SK-N-SH (cell line): ENCODE results near the gene KRT17.

Experiments
- CHD2 ChIP-seq: fragments of 150-350 bp; IDR thresholded peaks from 2 replicates; pipeline ENCODE4 v1.6.1; 2018; ENCODE audit warnings: low read length; ENCODE audit not compliant: partially characterized antibody
- NFIC ChIP-seq: IDR thresholded peaks from 2 replicates; pipeline ENCODE4 v1.4.0; 2012; ENCODE audit warnings: borderline replicate concordance
- RAD21 ChIP-seq: IDR thresholded peaks from 2 replicates; pipeline ENCODE4 v1.6.1; 2012; ENCODE audit warnings: mild to moderate bottlenecking, low read length
- RXRA ChIP-seq: IDR thresholded peaks from 2 replicates; pipeline ENCODE4 v1.4.0; 2012; ENCODE audit warnings: low read depth, mild to moderate bottlenecking, borderline replicate concordance
- TAF1 ChIP-seq: IDR thresholded peaks from 2 replicates; pipeline ENCODE4 v1.6.1; 2012; ENCODE audit warnings: low read depth, mild to moderate bottlenecking, low read length, moderate library complexity, borderline replicate concordance
- YY1 ChIP-seq: IDR thresholded peaks from 2 replicates; pipeline ENCODE4 v1.4.0; 2012; ENCODE audit warnings: low read depth, mild to moderate bottlenecking
- TF ChIP-seq, protein P1 (sequence below): fragments of 150-350 bp; IDR thresholded peaks from 2 replicates; pipeline ENCODE4 v1.6.1; 2017; ENCODE audit warnings: antibody characterized with exemption, low read length, low read depth, borderline replicate concordance
- TF ChIP-seq, protein P2 (sequence below): fragments of 200-600 bp; sonication (generic); IDR thresholded peaks from 2 replicates; pipeline ENCODE4 v1.6.1; 2017; ENCODE audit warnings: antibody characterized with exemption, mild to moderate bottlenecking, moderate library complexity

- TF ChIP-seq RAD21 (no peak), YY1 (no peak), TAF1 (no peak), RXRA (no peak), CHD2 (no peak), NFIC (no peak)
- TF ChIP-seq, protein P1, sequence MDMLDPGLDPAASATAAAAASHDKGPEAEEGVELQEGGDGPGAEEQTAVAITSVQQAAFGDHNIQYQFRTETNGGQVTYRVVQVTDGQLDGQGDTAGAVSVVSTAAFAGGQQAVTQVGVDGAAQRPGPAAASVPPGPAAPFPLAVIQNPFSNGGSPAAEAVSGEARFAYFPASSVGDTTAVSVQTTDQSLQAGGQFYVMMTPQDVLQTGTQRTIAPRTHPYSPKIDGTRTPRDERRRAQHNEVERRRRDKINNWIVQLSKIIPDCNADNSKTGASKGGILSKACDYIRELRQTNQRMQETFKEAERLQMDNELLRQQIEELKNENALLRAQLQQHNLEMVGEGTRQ, result no peak
- TF ChIP-seq, protein P2, sequence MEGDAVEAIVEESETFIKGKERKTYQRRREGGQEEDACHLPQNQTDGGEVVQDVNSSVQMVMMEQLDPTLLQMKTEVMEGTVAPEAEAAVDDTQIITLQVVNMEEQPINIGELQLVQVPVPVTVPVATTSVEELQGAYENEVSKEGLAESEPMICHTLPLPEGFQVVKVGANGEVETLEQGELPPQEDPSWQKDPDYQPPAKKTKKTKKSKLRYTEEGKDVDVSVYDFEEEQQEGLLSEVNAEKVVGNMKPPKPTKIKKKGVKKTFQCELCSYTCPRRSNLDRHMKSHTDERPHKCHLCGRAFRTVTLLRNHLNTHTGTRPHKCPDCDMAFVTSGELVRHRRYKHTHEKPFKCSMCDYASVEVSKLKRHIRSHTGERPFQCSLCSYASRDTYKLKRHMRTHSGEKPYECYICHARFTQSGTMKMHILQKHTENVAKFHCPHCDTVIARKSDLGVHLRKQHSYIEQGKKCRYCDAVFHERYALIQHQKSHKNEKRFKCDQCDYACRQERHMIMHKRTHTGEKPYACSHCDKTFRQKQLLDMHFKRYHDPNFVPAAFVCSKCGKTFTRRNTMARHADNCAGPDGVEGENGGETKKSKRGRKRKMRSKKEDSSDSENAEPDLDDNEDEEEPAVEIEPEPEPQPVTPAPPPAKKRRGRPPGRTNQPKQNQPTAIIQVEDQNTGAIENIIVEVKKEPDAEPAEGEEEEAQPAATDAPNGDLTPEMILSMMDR, result no peak
Observed at GRCh38 chr17:41658846-41659245, 34.5 kb upstream of the KRT17 start.
